HG03060 (cell line): ENCODE data around the gene ARAP3.

Source experiments
- ATAC-seq: cut with Tn5 transposase; IDR thresholded peaks from one replicate; pipeline ENCODE4 v1.9.1; 2021; ENCODE audit warnings: low read depth, moderate number of reproducible peaks; ENCODE audit not compliant: unreplicated experiment

Gene ARAP3

DNA sequence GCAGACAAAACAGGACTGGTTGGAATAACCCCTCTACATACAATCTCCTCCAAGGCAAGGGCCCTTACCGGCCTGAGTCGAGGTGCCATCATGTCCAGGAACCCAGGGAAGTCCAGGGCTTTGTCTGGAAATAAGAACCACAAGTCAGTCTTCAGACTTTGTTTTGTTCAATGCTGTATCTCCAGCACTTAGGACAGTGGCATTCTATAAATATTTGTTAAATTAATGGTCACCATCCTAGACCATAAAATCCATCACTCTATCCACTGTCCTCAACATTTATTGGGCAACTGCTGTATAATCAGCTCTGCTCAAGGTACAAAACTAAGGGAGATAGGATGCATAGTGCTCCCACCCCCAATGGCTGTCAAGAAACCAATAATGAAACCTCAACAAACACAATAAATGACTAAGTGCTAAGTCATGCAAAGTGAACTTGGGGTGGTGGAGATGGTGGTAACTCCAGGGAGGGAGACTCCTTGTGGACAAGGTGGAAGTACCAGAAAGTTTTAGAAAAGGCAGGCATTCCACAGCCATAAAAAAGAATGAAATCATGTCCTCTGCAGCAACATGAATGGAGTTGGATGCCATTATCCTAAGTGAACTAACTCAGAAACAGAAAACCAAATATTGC lies 40.3 kb downstream of the ARAP3 start:
- peak; percentile 50 for ATAC-seq

DNA sequence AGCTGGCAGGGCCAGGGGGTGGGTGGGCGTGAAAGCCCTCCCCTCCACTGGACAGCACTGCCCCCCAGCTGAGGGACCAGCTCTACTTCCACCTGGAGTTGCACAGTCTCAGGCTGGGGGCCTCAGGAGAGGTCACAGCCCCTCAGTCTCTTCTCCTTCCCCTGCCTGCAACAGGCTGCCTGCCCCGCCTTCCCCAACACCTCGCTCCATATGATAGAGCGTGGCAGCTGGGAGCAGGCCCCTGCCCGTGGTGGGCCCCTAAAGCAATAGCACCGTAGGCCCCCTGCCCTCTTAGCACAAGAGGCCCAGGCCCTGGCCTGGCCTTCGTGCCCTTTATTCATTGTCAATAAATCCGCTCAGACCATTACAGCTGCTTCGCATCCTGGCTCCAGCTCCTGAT lies 41.3 kb downstream of the ARAP3 start:
- ATAC-seq: no peak

DNA sequence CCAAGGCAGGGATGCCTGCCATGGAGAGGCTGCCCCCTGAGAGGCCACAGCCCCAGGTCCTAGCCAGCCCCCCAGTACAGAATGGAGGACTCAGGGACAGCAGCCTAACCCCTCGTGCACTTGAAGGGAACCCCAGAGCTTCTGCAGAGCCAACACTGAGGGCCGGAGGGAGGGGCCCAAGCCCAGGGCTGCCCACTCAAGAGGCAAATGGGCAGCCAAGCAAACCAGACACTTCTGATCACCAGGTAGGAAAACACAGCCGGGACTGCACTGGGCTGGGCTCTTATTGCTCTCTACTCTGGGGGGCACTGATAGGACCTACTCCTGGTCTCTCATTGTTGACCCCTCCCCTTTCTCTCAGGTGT lies 42.0 kb downstream of the ARAP3 start:
- ATAC-seq: no peak

DNA sequence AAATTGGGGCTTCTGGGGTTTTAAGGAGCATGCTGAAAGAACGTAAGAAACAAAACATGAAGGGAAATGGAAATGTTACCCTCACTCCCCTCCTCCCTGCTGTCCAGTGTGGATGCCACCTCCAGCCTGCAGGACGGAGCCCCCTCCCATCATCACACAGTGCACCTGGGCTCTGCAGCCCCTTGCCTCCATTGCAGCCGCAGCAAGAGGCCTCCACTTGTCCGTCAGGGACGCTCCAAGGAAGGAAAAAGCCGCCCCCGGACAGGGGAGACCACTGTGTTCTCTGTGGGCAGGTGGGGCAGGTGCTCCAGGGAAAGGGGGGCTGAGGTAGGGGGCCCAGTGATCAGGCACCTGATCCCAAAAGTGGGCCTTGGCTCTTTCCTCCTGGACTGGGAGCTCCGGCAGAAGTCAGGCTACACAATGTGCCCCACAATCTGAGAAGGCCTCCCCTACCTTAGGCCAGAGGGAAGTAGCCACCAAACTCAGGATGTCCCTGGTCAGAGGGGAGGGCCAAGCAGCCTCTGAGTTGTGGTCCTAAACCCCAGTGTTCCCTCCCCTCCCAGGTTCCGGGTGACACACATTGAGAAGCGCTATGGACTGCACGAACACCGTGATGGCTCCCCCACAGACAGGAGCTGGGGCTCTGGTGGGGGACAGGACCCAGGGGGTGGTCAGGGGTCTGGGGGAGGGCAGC lies 42.5 kb downstream of the ARAP3 start:
- no peak for ATAC-seq

DNA sequence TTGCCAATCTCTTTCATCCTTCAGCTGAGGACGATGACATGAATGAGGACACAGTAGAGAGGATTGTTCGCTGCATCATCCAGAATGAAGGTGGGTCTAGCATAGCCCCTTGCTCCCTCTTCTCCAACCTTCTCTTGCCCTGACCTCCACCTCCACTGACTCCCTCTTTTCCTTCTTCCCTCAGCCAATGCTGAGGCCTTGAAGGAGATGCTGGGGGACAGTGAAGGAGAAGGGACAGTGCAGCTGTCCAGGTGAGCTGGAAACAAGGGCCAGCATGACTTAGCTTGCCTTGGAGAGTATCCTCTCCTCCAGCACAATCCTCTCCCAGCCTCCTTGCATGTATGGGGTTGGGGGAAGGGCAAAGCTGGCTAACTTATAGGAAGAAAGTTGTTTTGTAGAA lies 43.3 kb downstream of the ARAP3 start:
- ATAC-seq: no peak

DNA sequence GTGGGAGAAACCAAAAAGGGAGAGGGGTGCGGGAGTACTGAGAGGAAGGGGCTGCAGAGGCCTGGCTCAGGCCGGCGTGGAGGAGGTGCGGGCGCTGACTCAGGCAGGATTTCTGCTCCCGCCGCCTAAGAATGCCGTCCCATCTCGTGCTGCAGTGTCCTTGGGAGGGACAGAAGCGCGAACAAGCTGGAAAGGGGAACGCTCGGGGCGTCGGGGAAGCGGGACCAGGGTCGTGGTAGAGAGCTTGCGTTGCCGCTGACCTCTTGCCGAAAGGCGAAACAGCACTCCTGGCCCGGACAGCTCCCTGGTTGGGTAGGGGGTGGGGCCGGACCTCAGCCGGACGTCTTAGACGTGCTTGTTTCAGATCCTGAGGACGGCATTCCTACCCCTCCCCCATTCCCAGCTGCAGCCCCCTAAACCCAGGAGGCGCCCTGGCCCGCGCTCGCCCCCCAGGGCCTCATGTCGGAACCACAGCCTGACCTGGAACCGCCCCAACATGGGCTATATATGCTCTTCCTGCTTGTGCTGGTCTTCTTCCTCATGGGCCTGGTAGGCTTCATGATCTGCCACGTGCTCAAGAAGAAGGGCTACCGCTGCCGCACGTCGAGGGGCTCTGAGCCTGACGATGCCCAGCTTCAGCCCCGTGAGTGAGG lies 44.1 kb downstream of the ARAP3 start:
- no peak for ATAC-seq

DNA sequence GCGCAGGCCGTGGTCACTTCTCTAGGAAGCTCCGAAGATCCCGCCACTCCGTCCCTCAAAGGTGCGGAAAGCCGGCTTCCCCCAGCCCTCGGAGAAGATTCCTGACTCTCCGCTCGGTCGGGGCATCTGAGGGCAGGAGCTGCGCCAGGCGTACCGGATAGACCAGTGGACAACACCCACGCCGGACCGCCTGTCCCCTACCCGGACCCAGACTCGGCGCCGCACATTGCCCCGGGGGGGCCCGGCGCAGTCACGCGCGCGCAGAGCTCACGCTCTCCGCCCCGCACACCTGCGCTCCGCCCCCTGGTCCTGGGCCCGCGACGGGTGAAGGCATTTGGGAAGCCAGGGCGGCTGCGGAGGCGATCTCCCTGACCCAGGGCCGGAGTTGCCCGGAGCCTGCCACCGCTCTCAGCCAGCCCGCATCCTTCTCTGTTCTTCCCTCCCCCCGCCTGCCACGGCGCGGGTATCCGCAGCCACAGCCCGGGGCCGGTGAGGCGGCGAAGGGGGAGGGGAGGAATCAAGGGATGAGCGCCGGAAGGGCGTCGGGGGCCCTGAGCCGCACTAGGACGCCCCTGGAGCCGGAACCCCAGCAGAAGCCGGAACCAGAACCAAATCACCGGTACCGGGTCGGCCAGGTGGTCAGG lies 44.8 kb downstream of the ARAP3 start:
- ATAC-seq: no peak

DNA sequence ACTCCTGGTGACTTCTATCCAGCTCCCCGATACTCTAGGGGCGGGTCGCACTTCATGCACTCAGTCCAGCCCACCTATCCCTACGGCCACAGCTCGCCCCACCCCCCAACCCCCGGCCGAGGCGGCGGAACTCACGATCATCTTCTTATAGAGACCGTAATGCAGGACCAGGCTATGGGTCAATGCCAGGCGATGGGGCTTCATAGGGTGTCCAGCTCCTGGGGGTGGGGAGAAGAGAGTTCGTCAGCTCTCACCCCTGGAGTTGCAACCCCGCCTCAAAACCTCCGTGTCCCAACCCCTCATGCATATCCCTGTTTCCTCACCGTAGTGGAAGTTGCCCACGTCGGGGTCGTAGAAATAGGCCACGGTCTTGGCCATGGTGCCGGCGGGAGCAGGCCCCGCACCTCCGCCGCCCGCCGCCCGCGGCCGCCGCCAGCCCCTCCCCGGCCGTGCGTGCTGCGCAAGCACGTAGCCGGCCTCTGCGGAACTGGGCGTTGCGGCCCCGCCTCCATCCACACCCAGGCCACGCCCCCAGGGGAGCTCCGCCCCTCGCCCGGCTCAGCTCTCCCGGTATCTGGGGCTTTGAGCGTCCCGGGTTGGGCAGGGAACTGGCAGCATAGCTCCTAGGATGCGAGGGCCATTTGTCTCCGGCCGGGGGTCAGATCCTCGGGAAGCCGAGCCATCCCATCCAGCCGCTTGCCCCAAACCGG lies 45.5 kb downstream of the ARAP3 start, which contains the start of the genes HDAC3 and RELL2:
Gene HDAC3 (minus strand): TSS at position 437 of the 710 bp plus-strand sequence. CDS start 59 bp downstream, at position 378.
Gene RELL2 (plus strand): TSS at position 585 of the 710 bp plus-strand sequence. CDS start 1,229 bp downstream, outside the sequence.
- no peak for ATAC-seq

DNA sequence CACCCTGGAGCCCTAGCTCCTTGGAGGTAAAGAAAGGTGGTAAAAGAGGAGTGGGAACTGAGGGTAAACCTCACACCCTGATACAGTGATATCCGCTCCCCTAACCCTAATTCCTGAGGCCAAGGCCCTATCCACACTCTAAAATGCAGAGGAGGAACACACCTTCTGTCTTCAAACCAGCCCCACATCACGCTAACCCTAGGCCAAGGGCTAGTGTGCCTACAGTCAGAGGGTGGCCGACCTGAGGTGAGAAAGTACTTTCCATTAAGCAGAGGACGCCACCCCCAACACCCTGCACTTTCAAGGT lies 46.0 kb downstream of the ARAP3 start:
- no peak for ATAC-seq

DNA sequence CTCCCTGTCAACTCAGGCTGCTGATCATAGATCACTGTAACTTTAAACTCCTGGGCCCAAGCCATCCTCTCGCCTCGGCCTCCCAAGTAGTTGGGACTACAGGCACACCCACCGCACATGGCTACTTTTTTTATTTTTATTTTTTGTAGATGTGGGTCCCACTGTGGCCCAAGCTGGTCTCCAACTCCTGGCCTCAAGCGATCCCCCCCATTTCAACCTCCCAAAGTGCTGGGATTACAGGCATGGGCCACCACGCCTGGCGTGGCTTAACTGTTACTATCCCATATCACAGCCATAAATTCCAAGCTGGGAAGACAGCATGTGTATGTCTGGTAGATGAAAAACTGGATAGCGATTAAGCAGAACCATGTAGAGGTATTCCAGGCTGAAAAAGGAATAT lies 46.4 kb downstream of the ARAP3 start:
- ATAC-seq: no peak

DNA sequence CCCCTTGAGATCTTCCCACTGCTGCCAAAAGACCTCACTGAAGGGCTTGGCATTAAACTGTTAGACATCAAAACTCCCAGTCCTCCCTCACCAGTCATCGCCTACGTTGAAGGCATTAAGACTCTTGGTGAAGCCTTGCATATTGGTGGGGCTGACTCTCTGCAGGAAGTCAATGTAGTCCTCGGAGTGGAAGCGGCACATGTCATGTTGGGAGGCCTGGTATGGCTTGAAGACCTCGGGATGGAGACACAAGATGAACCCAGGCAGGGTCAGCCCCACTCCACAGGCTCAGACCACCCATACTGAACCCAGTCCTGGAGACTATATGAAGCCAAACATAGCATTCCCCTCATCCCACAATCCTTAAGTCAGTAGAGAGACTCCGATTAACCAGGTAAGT lies 47.3 kb downstream of the ARAP3 start:
- ATAC-seq: no peak

DNA sequence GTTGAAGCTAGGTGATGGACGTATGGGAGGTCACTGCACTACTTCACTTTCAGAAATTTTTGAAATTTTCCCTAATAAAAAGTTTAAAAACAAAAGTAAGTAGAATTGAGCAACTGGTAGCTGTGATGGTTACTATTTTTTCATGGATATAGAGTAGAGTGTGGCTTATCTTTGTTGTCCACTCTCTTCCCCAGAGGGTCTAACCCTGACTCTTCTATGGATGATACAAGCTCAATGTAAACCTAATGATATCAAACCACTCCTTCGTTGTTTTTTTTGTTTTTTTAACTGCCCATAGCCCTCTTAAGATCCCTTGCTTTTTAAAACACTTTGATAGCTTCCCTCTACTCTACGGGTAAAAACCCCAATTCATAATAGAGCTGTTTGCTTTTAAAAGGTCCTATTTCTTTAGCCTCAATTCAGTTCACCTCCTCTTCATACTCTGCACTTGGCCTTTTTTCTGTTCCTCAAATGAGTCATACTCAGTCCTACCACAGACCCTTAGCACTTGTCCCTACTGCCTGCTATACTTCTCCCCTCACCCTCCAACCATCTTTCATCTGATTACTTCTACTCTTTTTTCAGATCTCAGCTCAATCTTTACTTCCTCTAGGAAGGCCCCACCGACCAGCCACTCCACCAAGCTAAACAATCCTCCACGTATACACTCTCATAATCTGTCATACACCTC lies 48.0 kb downstream of the ARAP3 start:
- peak; percentile 86 for ATAC-seq

DNA sequence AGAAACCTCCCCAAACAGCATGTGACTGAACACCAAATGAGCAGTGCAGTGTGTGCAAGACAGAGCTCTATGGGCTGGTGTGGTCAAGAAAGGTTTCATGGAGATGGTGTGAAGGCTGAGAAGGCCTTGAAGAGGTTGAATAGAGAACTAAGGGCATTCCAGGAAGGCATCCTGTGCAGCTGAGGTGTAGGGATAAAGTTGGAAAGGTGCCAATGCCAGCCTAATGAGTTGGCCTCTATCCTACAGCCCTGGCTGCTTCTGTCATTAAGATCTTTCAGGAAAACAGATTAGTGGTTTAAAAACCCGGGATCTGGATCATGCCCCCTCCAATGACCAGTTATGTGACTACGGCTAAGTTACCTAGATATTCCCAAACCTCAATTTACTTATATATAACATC lies 49.4 kb downstream of the ARAP3 start:
- ATAC-seq: no peak

DNA sequence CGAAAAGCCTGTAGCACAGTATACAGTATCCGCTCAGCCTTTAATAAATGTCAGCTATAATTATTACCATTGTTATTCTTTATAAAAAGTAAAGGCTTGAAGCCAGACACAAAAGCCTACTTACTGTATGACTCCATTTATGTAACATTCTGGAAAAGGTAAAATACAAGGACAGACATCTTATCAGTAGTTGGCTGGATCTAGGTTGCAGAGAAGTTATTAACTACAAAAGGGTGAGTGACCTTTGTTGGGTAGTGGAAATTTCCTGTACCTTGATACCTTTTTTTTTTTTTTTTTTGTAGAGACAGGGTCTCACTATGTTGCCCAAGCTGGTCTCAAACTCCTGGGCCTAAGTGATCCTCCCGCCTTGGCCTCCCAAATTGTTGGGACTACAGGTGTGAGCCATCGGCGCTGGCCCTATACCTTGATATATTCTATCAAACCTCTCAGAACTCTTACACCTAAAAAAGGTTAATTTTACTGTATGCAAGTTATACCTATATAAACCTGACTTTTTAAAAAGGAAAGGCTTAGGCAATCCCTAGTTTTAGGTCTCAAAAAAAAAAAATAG lies 51.4 kb downstream of the ARAP3 start:
- ATAC-seq: no peak

DNA sequence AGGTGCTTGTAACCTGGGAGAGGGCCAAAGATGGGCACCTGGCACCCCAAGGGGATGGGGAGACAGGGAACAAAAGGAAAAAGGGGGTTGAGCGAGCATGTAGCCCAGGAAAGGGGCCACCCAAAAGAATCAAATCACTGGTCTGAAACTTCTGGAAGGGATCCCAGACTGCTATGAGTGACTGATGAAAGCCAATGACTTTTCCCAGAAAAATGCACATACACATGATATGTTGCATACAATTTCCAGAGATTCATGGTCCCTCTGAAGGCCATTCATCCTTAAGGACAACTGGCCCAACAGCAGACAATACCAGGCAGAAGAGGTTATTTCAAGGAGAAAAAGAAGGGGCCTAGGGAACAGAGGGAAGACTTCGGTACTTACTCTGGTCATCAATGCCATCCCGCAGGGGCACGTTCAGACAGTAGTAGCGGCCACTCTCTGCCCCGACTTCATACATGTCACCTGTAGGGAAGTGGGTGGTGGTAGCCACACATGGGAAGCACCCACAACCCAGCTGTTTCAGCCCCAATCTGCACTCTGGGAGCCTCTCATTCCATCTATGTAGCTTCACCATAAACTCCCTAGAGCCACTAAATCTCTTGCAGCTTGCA lies 53.7 kb downstream of the ARAP3 start:
- no peak for ATAC-seq

DNA sequence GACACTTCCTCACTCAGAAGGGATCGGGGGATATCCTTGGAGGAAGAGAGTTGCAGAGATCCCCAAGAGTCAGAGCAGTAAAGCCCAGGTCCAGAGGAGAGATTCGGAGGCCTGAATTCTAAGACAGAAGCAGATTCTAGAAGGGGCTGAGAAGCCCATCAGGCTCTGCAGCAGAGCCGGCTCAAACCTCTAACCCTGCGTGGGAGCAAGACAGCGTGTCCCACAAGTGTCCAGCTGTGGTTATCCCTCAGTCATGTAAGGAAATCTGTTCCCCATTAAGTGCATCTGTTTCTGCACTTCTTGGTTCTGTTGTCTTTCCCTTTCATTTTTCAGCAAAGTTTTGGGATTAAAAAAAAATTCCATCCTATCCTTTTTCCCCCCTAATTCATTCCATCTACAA lies 58.4 kb downstream of the ARAP3 start:
- ATAC-seq: no peak

DNA sequence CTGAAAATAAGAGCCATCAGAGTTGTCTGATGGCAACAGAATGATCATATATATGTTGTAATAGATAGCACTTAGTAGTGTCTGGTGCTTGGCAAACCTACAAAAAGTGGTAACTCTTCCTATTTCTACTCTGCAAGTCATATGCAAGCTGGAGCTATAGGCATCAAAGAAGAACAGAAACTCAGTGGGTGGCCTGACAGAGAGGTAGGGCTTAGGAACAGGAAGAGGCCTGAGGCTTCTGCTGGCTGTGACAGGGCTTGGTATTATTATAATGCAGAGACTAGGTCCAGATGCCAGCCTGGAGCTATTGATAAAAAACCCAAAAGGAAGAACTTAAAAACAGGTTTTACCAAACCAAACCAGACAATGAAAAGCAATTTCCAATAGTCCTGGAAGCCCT lies 58.8 kb downstream of the ARAP3 start:
- peak; percentile 40 for ATAC-seq

DNA sequence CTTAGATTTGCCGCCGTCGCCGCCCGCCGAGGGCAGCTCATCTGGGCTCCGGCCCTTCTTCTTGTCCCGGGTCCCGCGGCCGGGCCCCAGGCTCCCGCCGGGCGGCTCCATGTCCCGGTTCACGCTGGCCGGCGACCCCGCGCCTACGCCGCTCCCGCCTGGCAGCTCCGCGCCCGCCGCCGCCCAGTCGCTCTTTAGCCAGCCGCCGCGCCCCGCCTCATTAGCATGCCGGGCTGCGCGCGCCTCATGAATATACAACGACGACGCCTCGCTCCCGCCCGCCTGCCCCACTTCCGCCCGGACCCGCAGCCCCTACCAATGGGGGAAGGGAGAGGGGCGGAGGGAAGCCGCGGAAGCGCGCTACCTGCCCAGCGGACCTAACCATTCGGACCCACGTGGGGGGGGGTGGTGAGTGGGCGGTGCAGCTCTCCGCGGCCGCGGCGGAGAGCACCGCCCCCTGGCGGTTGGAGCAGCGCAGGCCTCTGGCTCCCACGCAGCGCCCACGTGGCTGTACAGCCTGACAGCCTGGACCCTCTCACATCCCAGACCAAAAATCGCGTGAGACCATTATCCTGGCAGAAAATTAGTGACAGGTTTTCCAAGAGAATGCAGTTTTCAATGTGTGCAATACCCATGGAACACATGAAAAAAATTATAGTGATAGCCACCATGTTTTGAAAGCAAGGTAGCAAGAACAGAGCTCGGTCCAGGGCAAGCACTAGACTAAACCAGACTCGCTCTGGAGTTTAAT lies 63.1 kb downstream of the ARAP3 start, which contains the start of gene DIAPH1:
Gene DIAPH1 (minus strand): TSS at position 197 of the 751 bp plus-strand sequence. CDS start 86 bp downstream, at position 111.
- ATAC-seq: peak; percentile 56
